ENCODE results near the gene TUBD1. TPM values are rescaled to one million over a fixed set of nuclear protein-coding genes. Genes with fewer than 3 reads are reported as not detected.

Gene TUBD1
- total and polyA plus RNA-seq, 8 donors: 7.4 to 24.2 (median 19.4) TPM

GRCh38 chr17:59899099-59899498 is 6.4 kb upstream of the TUBD1 start:
- peaks cover 6 to 41% of the 10 kb centered on the region in 2 donors for H3K4me1 ChIP-seq
- H3K9me3 ChIP-seq: no peaks in the 10 kb centered on the region
- peak; percentile 10 to 12 for TF ChIP-seq CTCF (IDR thresholded peaks at IDR 0.05)
- intact Hi-C loops (cut with DNase I): no loop called here
- H3K36me3 ChIP-seq: peaks cover 0 to 5% of the 10 kb centered on the region in 2 donors
- H3K27me3 ChIP-seq: no peaks in the 10 kb centered on the region
- no peak for DNase-seq
- peak; percentile 83 for ATAC-seq
- H3K4me3 ChIP-seq: no peak overlapping the region
- no peak overlapping the region for H3K27ac ChIP-seq

GRCh38 chr17:59897090-59897489 is 4.3 kb upstream of the TUBD1 start:
- intact Hi-C loops (cut with DNase I): no loop called here
- no peak overlapping the region for H3K4me3 ChIP-seq
- peaks cover 0 to 5% of the 10 kb centered on the region in 2 donors for H3K36me3 ChIP-seq
- no peaks in the 10 kb centered on the region for H3K27me3 ChIP-seq
- DNase-seq (no peak), ATAC-seq (no peak)
- no peaks in the 10 kb centered on the region for H3K9me3 ChIP-seq
- H3K4me1 ChIP-seq: peaks cover 8 to 48% of the 10 kb centered on the region in 2 donors
- no peak overlapping the region for H3K27ac ChIP-seq
- TF ChIP-seq CTCF (IDR thresholded peaks at IDR 0.05): no peak

GRCh38 chr17:59893676-59894100 is 945 bp upstream of the TUBD1 start:
- peak in 1 of 4 donors; percentile 36 for DNase-seq
- Histone ChIP-seq H3K4me1 (peaks cover 15 to 52% of the 10 kb centered on the region in 2 donors), H3K27me3 (no peaks in the 10 kb centered on the region), H3K36me3 (peaks cover 0 to 12% of the 10 kb centered on the region in 2 donors), H3K9me3 (no peaks in the 10 kb centered on the region), H3K27ac (peak overlapping the region; percentile 85 to 86), H3K4me3 (peak overlapping the region; percentile 89 to 98)
- TF ChIP-seq CTCF (IDR thresholded peaks at IDR 0.05): no peak
- peak; percentile 21 for ATAC-seq
- intact Hi-C loops (cut with DNase I): no loop called here

GRCh38 chr17:59892251-59892923 is 356 bp downstream of the TUBD1 start:
- Histone ChIP-seq H3K27me3 (no peaks in the 10 kb centered on the region), H3K27ac (peak overlapping the region; percentile 72 to 86), H3K9me3 (no peaks in the 10 kb centered on the region), H3K4me3 (peak overlapping the region; percentile 48 to 89), H3K36me3 (peaks cover 0 to 22% of the 10 kb centered on the region in 2 donors), H3K4me1 (peaks cover 15 to 49% of the 10 kb centered on the region in 2 donors)
- intact Hi-C loops (cut with DNase I): no loop called here
- DNase-seq (peak in 2 of 4 donors; percentile 31 to 84), ATAC-seq (peak; percentile 75)
- TF ChIP-seq CTCF (IDR thresholded peaks at IDR 0.05): peak in 1 of 2 donors; percentile 22

GRCh38 chr17:59890720-59891119 is 2.0 kb downstream of the TUBD1 start:
- no peaks in the 10 kb centered on the region for H3K9me3 ChIP-seq
- intact Hi-C loops (cut with DNase I): no loop called here
- H3K4me3 ChIP-seq: no peak overlapping the region
- TF ChIP-seq CTCF (IDR thresholded peaks at IDR 0.05): no peak
- H3K27ac ChIP-seq: no peak overlapping the region
- ATAC-seq (no peak), DNase-seq (no peak)
- peaks cover 15 to 32% of the 10 kb centered on the region in 2 donors for H3K4me1 ChIP-seq
- H3K36me3 ChIP-seq: peaks cover 0 to 20% of the 10 kb centered on the region in 2 donors
- no peaks in the 10 kb centered on the region for H3K27me3 ChIP-seq

Data from left lung (tissue), 10 donors.